SK-N-SH (cell line): ENCODE results near the gene LRSAM1.

Experiments used
- CTCF ChIP-seq: fragments of 200-600 bp; sonication (generic); IDR thresholded peaks from 2 replicates; pipeline ENCODE4 v1.6.1; 2017; ENCODE audit warnings: antibody characterized with exemption, mild to moderate bottlenecking, moderate library complexity
- EP300 ChIP-seq, 2 experiments: IDR thresholded peaks; 2 replicates each; pipeline versions ENCODE4 v1.4.0 to v1.6.1; 2012; ENCODE audit warnings: borderline replicate concordance in 1 of 2, low read depth in 1 of 2, low read length in 1 of 2
- EZH2phosphoT487 ChIP-seq: fragments of 200-600 bp; sonication (generic); IDR thresholded peaks from 2 replicates; pipeline ENCODE4 v1.6.1; 2017; ENCODE audit warnings: low read depth, mixed run types, mild to moderate bottlenecking, antibody characterized with exemption, moderate library complexity, borderline replicate concordance
- GABPA ChIP-seq: IDR thresholded peaks from 2 replicates; pipeline ENCODE4 v1.4.0; 2012; ENCODE audit warnings: low read depth, mild to moderate bottlenecking
- MXI1 ChIP-seq: IDR thresholded peaks from 2 replicates; pipeline ENCODE4 v1.6.1; 2012; ENCODE audit warnings: mild to moderate bottlenecking, low read depth, low read length, improper control_type of control experiment
- NRF1 ChIP-seq: IDR thresholded peaks from 2 replicates; pipeline ENCODE4 v1.6.1; 2012; ENCODE audit warnings: low read depth, mild to moderate bottlenecking, low read length
- POLR2AphosphoS5 ChIP-seq: IDR thresholded peaks from 2 replicates; pipeline ENCODE4 v1.6.1; 2012; ENCODE audit warnings: low read depth, low read length
- REST ChIP-seq: IDR thresholded peaks from 2 replicates; pipeline ENCODE4 v1.6.1; 2012; ENCODE audit warnings: mild to moderate bottlenecking, low read depth, low read length, moderate library complexity
- RFX5 ChIP-seq: IDR thresholded peaks from 2 replicates; pipeline ENCODE4 v1.6.1; 2012; ENCODE audit warnings: mild to moderate bottlenecking, improper control_type of control experiment, low read length
- USF1 ChIP-seq: IDR thresholded peaks from 2 replicates; pipeline ENCODE4 v1.4.0; 2012; ENCODE audit warnings: low read depth, borderline replicate concordance
- USF2 ChIP-seq: fragments of 150-350 bp; IDR thresholded peaks from 2 replicates; pipeline ENCODE4 v1.6.1; 2017; ENCODE audit warnings: antibody characterized with exemption, low read length, low read depth, borderline replicate concordance
- YY1 ChIP-seq: IDR thresholded peaks from 2 replicates; pipeline ENCODE4 v1.4.0; 2012; ENCODE audit warnings: low read depth, mild to moderate bottlenecking
- TF ChIP-seq, protein P1 (sequence below): IDR thresholded peaks from 2 replicates; pipeline ENCODE4 v1.4.0; 2012; ENCODE audit warnings: low read depth, borderline replicate concordance
- TF ChIP-seq, protein P2 (sequence below): IDR thresholded peaks from 2 replicates; pipeline ENCODE4; 2012

DNA sequence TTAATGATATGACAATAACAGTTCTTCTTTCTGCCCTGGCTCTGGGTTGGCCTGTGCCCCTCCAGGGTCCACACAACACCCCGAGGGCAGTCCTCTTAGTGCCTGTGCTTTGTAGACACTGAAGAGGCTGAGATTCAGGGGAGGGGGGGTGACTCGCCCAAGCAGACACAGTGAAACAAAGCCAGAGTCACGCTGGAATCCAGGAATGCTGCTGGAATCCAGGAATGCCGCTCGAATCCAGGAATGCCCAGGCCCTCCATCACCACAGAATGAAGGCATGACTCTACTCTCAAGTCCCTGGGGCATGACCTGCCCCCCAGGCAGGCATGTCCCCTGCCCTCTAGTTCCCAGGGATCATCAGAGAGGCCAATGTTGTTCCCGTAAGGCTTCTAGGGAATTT lies 73.1 kb downstream of the LRSAM1 start:
- no peak for TF ChIP-seq USF1
- TF ChIP-seq EZH2phosphoT487, result no peak
- TF ChIP-seq POLR2AphosphoS5, result no peak
- no peak for TF ChIP-seq GABPA
- TF ChIP-seq REST, result no peak
- TF ChIP-seq CTCF, result no peak
- TF ChIP-seq RFX5, result no peak
- TF ChIP-seq, protein P1, sequence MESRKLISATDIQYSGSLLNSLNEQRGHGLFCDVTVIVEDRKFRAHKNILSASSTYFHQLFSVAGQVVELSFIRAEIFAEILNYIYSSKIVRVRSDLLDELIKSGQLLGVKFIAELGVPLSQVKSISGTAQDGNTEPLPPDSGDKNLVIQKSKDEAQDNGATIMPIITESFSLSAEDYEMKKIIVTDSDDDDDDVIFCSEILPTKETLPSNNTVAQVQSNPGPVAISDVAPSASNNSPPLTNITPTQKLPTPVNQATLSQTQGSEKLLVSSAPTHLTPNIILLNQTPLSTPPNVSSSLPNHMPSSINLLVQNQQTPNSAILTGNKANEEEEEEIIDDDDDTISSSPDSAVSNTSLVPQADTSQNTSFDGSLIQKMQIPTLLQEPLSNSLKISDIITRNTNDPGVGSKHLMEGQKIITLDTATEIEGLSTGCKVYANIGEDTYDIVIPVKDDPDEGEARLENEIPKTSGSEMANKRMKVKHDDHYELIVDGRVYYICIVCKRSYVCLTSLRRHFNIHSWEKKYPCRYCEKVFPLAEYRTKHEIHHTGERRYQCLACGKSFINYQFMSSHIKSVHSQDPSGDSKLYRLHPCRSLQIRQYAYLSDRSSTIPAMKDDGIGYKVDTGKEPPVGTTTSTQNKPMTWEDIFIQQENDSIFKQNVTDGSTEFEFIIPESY, result no peak
- no peak for TF ChIP-seq USF2
- TF ChIP-seq EP300 (IDR thresholded peaks at IDR 0.05; ENCODE audit: borderline replicate concordance in 1 of 2, low read depth in 1 of 2, low read length in 1 of 2), result no peak
- TF ChIP-seq NRF1, result no peak
- TF ChIP-seq YY1, result no peak
- TF ChIP-seq, protein P2, sequence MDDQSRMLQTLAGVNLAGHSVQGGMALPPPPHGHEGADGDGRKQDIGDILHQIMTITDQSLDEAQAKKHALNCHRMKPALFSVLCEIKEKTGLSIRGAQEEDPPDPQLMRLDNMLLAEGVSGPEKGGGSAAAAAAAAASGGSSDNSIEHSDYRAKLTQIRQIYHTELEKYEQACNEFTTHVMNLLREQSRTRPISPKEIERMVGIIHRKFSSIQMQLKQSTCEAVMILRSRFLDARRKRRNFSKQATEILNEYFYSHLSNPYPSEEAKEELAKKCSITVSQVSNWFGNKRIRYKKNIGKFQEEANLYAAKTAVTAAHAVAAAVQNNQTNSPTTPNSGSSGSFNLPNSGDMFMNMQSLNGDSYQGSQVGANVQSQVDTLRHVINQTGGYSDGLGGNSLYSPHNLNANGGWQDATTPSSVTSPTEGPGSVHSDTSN, result no peak
- no peak for TF ChIP-seq MXI1
